OCI-LY1 (cell line): ENCODE measurements around the gene PHF19.

Source experiments
- EZH2 ChIP-seq: fragments of 200-600 bp; sonication (generic), shearing (Covaris generic); IDR thresholded peaks from 2 replicates; pipeline ENCODE4 v1.8.0; 2017; ENCODE audit warnings: borderline replicate concordance, mixed run types, mild to moderate bottlenecking, antibody characterized with exemption, low read length, moderate library complexity, mixed read lengths
- TF ChIP-seq, protein P1 (sequence below): fragments of 200-600 bp; sonication (generic), shearing (Covaris generic); IDR thresholded peaks from 2 replicates; pipeline ENCODE4 v1.5.1; 2017; ENCODE audit warnings: mild to moderate bottlenecking, antibody characterized with exemption, low read length, moderate library complexity, mixed read lengths

GRCh38 chr9:120919843-120920805 lies 43.1 kb upstream of the PHF19 start:
- TF ChIP-seq, protein P1, sequence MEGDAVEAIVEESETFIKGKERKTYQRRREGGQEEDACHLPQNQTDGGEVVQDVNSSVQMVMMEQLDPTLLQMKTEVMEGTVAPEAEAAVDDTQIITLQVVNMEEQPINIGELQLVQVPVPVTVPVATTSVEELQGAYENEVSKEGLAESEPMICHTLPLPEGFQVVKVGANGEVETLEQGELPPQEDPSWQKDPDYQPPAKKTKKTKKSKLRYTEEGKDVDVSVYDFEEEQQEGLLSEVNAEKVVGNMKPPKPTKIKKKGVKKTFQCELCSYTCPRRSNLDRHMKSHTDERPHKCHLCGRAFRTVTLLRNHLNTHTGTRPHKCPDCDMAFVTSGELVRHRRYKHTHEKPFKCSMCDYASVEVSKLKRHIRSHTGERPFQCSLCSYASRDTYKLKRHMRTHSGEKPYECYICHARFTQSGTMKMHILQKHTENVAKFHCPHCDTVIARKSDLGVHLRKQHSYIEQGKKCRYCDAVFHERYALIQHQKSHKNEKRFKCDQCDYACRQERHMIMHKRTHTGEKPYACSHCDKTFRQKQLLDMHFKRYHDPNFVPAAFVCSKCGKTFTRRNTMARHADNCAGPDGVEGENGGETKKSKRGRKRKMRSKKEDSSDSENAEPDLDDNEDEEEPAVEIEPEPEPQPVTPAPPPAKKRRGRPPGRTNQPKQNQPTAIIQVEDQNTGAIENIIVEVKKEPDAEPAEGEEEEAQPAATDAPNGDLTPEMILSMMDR: no peak
- TF ChIP-seq EZH2: no peak
